IPS DF 4.7 (cell line): ENCODE results near the gene TTC9B.

Experiments
- DNase-seq: peaks from one replicate; pipeline ENCODE4 v3.0.0-alpha.2; 2013; ENCODE audit warnings: low spot score; ENCODE audit errors: extremely low read depth

The TTC9B gene

GRCh38 chr19:40214936-40215335, 3.2 kb downstream of the TTC9B start:
- DNase-seq, result no peak

- no peak for DNase-seq
Observed at GRCh38 chr19:40213882-40214570, 4.2 kb downstream of the TTC9B start.

DNA sequence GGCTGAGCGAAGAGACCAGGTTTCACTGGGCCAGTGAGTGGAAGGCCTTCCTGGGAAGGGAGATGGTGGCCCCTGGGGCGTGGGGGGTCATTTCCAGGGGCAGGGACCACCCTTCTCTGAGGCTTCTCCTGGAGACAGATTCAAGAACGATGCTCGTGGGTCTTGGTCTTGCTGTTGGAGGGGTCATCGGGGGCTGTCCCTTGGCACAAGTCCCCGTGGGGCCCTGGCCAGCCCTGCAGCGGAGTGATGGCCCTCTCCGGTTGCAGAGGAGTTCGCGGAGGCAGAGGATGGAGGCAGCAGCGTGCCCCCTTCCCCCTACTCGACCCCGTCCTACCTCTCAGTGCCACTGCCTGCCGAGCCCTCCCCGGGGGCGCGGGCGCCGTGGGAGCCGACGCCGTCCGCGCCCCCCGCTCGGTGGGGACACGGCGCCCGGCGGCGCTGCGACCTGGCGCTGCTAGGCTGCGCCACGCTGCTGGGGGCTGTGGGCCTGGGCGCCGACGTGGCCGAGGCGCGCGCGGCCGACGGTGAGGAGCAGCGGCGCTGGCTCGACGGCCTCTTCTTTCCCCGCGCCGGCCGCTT, 4.8 kb downstream of the TTC9B start:
- no peak for DNase-seq

- DNase-seq, result no peak
Observed at GRCh38 chr19:40210889-40211288, 7.3 kb downstream of the TTC9B start.

DNA sequence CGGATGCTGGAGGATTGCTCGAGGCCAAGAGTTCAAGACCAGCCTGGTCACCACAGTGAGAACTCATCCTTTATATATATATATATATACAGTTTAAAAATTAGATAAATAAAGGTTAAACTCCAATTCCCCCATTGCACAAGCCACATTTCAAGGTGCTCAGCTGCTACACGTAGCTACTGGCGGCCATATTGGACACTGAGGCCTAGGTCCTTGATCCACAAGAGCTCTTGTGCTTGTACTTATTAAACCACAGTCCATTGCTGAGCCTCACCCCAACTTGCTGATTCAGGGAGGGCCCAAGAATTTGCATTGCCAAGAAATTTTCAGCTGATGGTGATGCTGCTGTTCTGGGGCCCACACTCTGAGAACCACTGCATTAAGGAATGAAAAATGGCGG, 9.6 kb downstream of the TTC9B start:
- DNase-seq, result no peak

GRCh38 chr19:40205760-40206159, 12.4 kb downstream of the TTC9B start:
- DNase-seq, result no peak

- DNase-seq, result no peak
Observed at GRCh38 chr19:40204381-40204780, 13.8 kb downstream of the TTC9B start.

GRCh38 chr19:40200341-40201099, 17.7 kb downstream of the TTC9B start:
- no peak for DNase-seq

- no peak for DNase-seq
Observed at GRCh38 chr19:40198272-40198990, 19.8 kb downstream of the TTC9B start.

GRCh38 chr19:40193587-40193849, 24.7 kb downstream of the TTC9B start:
- DNase-seq, result no peak

GRCh38 chr19:40192758-40193586, 25.2 kb downstream of the TTC9B start:
- DNase-seq, result no peak

DNA sequence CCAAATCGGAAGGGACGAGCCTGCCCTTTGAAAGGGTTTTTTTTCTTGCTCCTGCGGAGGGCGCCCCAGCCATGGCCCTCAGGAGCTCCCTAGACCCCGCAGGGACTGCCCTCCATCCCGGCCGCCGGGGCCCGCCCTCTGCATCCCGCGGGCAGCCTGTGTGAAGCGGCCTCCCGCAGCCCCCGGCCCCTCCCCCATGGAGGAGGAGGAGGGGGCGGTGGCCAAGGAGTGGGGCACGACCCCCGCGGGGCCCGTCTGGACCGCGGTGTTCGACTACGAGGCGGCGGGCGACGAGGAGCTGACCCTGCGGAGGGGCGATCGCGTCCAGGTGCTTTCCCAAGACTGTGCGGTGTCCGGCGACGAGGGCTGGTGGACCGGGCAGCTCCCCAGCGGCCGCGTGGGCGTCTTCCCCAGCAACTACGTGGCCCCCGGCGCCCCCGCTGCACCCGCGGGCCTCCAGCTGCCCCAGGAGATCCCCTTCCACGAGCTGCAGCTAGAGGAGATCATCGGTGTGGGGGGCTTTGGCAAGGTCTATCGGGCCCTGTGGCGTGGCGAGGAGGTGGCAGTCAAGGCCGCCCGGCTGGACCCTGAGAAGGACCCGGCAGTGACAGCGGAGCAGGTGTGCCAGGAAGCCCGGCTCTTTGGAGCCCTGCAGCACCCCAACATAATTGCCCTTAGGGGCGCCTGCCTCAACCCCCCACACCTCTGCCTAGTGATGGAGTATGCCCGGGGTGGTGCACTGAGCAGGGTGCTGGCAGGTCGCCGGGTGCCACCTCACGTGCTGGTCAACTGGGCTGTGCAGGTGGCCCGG, 26.1 kb downstream of the TTC9B start:
- DNase-seq, result no peak

- DNase-seq, result no peak
Observed at GRCh38 chr19:40190891-40191835, 27.0 kb downstream of the TTC9B start, which contains the start of gene MAP3K10. MAP3K10 (plus strand) TSS chr19:40191426; CDS start chr19:40192032, 606 bp downstream.

GRCh38 chr19:40184273-40184672, 33.9 kb downstream of the TTC9B start:
- DNase-seq, result no peak

- no peak for DNase-seq
Observed at GRCh38 chr19:40178756-40179155, 39.4 kb downstream of the TTC9B start.

DNA sequence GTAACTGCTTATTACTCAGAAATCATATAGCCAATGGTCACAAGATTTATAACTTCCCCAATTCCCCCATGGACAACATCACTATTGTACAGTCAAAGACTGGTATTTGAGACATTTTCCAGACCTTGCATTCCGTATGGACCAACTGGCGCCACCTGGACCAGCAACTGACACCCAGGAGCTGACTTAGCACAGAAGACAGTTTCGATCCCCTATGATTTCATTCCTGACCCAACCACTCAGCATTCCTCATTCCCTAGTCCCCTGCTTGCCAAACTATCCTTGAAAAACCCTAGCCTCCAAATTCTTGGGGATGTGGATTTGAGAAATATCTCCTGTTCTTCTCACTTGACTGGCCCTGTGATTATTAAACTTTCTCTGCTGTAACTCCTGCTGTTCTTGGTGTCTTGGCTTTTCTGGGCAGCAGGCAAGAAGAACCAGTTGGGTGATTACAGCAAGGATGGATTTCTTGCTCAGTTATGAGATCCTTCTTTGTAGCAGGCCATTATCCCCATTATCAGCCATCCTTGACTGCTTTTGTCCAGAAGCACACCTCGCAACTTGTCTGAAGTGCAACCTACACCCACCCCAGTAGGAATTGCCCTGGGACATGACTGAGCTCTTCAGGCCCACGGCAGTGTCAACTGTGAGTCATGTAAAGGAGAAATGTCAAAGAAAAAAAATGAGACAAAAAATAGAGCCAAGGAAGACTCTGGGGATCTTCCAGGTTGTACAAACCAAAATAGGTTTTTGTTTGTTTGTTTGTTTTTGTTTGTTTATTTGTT, 40.7 kb downstream of the TTC9B start:
- DNase-seq, result no peak

DNA sequence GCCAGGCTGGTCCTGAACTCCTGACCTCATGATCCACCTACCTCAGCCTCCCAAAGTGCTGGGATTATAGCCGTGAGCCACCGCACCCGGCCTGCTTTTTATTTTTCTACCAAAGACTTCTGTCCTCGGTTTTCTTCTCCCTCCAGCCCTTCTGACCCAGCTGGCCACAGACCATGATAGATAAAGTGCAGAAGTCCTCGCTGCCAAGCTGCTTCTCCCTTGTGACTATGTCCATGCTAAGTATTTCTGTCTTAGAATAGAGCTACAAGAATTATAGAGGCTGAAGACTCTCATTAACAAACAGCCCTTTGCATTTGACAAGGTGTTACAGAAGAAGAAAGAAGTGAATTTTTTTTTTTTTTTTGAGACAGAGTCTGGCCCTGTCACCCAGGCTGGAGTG, 42.4 kb downstream of the TTC9B start:
- no peak for DNase-seq

DNA sequence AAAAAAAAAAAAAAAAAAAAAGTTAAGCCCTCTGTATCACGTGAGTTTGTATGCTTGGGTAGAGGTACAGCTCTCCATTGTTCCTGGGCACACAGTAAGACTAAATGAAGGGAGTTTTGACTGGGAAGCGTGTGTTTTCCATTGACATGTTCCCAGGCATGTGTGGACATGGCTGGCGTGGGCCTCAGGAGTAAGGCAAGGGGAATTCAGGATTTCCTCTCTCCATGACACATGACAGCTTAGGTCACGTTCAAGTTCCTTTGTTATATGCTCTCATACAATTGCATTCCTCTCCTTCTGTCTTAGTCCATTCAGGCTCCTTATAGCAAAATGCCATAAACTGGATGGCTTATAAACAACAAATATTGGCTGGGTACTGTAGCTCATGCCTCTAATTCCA, 44.1 kb downstream of the TTC9B start:
- DNase-seq, result no peak
